DMS 273 (cell line): ENCODE measurements around the gene PROB1.
"Not testable (repeated sequence)": the region's sequence is repeated elsewhere in the genome, so short reads cannot be mapped to it uniquely, and the experiment has no call there.

Experiments used
- DNase-seq: peaks from one replicate; lab custom pipeline; 2025; ENCODE audit not compliant: unreplicated experiment; lab: John Stamatoyannopoulos, UW

Gene PROB1

DNA sequence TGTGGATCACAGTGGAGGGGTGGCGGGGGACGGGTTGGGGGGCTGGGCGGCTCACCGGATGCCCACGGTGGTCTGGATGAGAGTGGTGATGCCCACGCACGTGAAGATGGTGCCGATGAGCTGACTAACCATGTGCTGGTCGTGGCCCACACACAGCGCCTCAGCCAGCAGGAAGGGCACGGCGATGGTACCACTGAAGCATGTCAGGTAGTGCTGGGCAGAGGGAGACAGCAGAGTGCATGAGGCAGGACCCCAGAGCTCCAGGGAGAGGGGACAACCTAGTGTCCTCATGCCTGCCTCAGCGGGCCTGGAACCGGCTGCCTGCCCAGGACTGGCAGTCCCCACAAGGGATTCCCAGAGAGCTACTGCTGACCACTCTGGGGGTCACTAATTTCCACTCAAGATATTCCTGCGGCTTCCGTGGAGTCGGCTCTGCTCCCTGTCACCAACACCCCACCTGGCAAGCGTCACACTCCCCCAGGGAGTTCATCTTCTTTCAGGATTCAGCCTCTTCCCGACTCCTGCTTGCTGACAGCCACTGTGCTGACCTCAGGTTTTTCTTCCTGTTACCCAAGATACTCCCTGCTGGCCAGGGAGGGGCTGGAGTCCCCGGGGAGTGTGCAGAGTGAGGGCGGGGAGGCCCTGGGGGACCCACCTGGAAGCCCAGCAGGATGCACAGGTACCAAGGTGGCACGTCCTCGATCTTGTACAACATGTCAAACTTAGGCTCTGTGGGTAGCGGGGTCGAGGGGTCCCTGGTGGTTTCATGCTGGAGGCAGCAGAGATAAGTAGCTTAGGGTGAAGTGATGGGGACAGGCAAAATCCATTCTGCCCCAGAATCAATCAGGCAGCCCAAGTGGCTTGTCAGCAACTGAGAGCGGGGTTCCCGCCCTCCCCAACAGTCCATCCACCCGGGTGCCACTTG, 12.8 kb downstream of the PROB1 start:
- DNase-seq: no peak

DNA sequence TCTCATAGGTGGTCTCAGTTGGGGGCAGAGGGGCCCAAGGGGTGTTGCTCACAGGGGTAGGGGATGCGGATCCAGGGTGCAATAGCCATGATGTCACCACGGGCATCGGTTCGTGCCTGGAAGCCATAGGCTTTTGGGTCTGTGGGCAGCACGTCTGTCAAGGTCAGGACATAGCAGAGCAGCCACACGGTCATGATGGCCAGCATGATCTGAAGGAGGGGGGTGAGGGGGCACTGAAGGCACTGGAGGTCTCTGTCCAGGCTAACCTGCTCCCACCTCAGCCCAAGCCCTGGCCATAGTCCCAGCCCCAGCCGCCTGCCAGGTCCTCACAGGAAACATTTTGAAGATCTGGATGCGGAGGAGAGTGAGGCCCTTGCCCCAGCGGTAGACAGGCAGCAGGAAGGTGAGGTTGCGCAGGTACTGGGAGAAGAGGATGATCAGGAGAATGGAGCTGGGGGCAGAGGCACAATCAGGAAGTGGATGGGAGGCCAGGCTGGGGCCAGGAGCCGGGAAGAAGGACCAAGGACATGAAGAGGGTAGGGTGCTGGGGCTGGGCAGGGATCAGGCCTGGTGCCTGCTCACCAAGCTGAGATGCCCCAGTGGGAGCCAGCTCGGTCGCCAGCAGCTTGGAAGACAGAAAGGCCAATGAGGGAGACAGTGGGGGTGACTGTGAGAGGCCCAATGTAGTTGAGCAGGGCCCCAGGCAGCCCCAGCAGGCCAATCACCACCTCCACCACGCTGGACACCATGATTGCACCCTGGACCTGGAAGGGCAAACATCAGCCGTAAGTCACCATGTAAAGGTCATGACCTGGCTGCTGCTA, 15.1 kb downstream of the PROB1 start:
- DNase-seq: no peak

DNA sequence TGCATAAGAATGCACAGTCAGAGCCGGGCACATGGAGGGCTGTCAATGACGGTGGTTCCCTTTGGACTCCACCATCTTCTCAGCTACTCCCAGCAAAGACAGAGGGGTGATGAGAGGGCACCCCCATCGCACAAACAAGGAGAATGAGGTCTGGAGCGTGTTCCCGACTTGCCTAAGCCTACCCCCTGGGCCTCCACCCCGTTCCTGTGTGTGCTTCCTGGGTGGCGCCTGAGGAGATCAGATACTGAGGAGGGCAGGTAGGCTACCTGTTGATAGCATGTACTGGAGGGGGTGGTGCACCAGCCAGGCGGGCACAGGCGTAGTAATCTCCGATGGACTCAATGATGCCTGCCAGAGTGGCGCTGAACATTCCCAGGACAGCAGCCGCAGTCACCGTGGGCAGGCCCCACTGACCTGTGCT, 16.0 kb downstream of the PROB1 start:
- no peak for DNase-seq

DNA sequence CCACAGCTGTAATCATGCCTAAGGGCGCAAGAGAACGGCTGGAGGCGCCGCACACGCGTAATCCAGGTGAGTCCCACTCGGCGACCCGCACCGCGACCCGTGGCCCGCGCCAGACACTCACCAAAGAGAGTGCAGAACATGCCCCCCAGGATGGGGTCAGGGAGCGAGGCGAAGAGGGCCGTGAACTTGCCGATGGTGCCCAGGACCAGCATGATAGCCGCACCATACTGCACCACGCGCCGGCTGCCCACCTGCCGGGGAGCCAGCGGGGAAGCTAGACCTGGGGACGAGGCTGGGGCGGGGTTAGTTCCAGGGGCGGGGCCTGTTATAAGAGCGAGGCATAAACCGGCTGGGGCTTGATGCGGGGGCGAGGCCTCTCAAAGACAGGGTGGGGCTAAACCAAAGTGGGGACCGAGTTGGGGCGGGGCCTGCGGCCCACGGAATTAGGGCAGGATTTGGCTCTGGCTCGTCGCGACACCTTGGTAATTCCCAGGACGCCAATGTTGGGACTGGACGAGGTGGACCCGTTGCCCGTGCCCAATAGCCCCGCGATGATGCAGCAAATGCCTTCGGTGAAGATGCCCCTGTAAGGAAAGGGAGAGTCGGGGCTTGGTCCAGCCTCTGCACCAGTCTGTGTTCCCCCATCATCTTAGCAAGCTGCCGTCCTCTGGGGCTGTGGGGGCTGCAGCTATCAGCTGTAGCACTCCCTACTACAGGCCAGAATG, 16.6 kb downstream of the PROB1 start:
- DNase-seq: no peak

DNA sequence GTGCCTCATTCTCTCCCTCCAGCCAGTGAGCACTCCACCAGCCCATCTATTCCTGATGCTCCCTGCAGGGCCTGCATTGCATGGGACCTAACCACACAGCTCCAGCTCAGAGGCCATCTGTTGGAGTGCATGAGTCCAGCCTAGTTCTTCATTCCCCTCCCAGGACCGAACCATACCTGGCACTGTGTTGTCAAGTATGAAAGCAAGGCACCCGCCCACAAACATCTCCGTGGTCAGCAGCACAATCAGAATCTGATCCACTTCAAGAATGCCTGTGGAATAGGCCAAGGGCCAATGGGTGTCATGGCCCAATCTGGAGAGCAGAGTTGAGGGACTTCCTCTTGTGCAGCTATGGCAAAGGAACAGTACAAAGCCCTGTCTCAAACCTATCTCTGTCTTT, 17.7 kb downstream of the PROB1 start:
- no peak for DNase-seq

DNA sequence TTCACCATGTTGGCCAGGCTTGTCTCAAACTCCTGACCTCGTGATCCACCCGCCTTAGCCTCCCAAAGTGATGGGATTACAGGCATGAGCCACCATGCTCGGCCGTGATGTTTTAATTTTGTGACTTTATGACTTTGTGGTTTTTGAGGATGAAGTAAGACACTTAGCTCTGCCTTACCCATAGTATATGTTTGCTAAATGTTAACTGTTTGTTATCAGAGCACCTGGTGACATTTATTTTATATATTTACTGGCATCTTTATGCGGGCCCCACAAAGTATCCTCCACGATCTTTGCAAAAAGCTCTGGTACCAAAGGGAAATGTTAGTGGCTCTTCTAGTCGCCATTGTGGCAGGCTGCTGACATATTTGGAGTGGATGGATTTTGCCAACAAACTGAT, 18.5 kb downstream of the PROB1 start:
- no peak for DNase-seq

DNA sequence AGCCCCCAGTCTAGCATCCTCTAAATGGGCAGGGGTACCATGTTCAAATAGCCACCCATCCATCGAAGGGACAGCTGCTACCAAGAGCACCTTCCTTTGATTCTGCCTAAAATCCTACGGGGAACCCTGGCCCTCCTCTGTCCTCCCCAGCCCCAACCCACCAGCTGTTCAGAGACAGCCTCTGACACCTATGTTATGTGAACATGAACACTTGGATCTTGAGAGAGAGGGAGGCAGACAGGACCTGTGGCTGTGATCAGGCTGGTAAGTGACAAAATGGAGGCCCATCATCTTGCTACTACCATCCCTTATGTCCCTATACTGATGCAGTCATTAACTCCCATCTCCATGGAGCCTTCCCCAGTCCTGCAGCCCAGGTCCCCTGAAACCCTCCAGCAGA, 20.0 kb downstream of the PROB1 start:
- DNase-seq: no peak

DNA sequence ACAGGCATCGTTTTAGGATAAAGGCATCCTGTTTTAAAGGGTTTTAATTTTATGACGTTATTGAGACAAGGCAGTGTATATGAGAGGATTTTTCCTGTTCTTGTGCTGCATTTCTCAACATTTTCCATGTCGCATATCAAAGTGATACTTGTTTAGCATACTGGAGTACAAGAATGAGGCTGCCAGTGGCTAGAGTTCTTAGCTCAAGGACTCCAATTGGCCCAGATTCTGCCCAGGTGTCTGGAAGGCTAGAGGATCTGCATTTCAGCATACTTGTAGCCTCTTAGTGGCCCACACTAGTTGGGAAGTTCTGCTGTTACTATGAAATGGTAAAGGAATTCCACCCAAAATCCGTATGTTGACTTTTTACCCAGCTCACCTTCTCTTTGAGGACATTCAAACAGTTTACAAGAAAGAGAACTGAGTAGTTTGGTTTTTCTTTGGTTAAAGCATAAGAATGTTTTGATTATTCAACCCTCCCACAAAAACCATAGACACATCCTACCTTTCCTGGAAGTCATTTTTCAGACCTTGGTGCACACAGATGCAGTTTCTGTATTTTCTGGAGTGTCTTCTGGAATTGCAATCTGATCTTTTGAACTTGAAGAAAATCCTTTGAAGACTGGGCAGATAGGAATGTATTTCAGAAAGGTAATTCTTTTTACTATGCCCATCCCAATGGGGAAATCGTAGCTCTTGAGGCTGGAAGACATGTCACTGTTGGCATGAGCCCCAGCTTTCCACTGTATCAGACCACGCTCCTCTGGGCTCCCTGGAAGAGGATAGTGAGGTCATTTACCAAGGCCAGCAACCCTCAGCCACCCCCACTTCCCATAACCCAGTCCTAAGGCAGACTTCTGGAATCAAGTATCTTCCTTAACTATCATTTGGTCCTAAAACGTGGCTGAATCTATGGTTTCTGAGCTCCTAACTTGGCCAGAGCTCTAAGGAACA, 23.1 kb downstream of the PROB1 start:
- DNase-seq: no peak

DNA sequence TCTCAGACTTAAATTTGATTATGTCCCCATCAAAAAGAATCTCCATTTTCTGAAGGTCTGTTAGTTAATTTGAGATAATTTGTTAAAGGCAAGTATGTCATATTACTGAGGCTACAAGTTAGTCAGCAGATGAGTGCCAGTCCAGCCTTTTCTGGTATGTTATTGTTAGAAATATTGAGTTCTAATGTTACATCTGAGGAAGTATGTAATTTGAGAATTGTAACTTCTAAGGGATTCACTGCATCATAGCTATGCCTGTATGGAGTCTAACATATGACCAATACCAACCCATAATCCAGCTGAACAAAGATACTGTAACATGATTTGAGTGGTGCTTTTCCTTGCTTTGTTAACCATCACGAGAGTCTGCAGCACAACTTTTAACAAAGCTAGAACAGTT, 25.7 kb downstream of the PROB1 start:
- no peak for DNase-seq

DNA sequence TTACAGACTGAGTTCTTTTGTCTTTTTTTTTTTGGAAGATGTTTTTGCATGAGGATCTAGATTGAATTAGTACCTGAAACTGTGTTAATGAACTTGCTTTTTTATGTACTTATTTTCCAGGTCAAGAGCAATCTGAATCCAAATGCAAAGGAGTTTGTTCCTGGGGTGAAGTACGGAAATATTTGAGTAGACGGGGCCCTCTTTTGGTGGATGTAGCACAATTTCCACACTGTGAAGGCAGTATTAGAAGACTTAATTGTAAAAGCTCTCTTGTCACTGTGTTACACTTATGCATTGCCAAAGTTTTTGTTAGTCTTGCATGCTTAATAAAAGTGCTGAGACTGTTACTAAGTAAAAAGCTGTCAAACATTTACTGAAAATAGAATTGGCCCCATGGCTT, 26.3 kb downstream of the PROB1 start:
- peak; percentile 46 for DNase-seq

DNA sequence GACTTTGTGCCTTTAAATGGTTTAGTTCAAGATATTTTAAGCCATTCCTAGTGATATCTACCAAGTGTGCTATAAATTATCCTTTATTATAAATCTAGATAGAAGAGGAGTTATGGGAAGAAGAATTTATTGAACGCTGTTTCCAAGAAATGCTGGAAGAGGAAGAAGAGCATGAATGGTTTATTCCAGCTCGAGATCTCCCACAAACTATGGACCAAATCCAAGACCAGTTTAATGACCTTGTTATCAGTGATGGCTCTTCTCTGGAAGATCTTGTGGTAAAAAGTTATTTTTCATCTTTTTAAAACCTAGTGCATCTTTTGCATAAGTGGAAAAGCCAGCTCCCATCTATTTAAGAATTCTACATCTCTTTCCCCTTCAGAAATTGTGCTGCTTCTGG, 30.4 kb downstream of the PROB1 start:
- DNase-seq: no peak

DNA sequence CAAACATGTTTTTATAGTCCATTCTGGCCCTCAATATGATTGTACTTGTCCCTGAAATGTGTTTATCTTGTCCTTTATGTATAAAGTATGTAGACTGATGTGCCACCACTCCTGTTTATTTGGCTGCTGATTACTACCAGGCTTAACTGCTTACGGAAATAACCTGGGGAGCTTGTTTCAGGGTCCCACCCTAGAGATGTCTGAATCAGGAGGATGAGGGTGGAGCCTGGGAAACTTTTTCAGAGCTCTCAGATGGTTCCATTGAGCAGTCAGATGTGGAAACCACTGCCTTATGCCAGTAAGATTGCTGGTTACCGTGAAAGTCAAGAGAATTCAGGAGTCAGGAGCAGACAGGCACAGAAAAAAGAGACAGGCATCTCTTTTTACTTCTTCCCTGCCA, 31.0 kb downstream of the PROB1 start:
- DNase-seq: no peak

DNA sequence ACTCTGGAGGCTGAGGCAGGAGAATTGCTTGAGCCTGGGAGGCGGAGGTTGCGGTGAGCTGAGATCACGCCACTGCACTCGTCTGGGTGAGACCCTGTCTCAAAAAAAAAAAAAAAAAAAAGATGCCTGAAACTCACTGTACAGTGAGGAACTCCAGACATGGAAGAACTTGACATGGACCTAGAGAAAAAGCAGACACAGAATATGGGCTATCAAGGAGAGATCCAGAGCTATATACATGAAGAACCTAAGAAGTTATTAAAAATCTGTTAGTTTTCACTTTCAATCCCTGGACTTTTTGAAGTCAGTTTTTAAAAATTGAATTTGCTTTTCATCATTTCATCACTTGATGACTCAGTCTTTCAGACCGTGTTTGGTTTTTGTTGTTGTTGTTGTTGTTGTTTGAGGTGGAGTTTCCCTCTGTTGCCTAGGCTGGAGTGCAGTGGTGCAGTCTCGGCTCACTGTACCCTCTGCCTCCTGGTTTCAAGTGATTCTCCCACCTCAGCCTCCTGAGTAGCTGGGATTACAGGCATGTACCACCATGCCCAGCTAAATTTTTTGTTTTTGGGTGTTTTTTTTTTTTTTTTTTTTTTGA, 33.0 kb downstream of the PROB1 start:
- DNase-seq: no peak

DNA sequence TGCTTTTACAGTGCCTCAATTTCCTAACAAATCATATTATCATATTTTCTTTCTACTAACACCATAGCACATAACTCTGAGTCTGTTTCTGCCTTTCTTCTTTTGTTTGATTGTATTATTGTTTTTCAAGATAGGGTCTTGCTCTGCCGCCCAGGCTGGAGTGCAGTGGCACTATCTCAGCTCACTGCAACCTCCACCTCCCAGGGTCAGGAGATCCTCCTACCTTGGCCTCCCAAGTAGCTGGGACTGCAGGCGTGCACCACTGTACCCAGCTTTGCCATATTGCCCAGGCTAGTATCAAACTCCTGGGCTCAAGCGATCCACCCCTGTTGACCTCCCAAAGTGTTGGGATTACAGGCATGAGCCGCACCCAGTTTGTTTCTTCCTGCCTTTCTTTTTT, 34.5 kb downstream of the PROB1 start:
- no peak for DNase-seq

DNA sequence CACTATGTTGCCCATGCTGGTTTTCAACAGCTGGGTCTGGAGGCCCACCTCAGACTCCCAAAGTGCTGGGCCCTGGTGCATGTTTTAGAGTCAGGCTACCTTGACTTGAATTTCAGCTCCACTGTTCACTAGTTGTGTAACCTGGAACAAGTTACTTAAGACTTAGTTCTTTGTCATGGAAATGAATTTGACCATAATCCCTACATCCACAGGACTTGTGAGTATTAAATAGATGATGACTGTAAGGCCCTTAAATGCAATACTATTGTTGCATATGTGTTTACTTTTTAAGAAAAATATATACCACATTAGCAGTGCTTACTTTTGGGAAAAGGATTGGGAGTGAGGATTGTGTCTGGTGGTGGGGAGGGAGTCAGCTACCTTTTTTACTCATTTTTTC, 36.8 kb downstream of the PROB1 start:
- DNase-seq: no peak

DNA sequence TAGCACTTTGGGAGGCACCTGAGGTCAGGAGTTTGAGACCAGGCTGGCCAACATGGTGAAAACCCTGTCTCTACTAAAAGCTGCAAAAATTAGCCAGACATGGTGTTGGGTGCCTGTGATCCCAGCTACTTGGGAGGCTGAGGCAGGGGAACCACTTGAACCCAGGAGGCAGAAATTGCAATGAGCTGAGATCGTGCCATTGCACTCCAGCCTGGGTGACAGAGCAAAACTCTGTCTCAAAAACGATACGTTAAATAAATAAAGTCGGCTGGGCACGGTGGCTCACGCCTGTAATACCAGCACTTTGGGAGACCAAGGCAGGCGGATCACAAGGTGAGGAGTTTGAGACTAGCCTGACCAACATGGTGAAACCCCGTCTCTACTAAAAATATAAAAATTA, 39.0 kb downstream of the PROB1 start:
- not testable (repeated sequence) for DNase-seq

DNA sequence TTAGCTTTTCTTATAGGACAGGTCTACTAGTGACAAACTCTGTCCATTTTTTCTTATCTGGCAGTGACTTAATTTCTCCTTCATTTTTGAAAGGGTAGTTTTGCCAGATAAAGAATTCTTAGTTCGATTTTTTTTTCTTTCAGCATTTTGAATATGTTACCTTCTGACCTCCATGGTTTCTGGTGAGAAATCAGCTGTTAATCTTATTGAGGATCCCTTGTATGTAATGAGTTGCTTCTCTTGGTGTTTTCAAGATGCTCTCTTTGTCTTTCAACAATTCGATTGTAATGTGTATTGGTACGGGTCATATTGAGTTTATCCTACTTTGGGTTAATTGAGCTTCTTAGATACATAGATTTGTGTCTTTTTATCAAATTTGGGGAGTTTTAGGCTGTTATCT, 40.7 kb downstream of the PROB1 start:
- no peak for DNase-seq

DNA sequence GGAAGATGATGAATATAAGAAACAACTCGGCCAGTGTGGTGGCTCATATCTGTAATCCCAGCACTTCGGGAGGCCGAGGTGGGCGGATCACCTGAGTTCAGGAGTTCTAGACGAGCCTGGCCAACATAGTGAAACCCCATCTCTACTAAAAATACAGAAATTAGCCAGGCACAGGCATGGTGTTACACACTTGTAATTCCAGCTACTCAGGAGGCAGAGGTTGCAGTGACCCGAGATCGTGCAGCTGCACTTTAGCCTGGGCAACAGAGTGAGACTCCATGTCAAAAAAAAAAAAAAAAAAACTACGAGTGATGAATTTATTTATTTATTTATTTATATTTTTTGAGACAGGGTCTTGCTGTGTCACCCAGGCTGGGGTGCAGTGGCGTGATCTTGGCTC, 47.0 kb downstream of the PROB1 start:
- DNase-seq: not testable (repeated sequence)

DNA sequence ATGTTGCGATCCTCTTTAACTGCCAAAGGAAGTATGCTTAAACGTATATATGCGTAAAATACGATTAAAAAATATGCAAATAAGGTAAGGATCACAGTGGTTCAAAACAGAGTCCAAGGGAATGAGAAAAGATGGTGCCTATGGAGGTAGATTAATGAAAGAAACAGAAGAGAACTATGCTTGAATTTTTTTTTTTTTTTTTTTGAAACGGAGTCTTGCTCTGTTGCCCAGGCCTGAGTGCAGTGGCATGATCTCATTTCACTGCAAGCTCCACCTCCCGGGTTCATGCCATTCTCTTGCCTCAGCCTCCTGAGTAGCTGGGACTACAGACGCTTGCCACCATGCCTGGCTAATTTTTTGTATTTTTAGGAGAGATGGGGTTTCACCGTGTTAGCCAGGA, 49.5 kb downstream of the PROB1 start:
- not testable (repeated sequence) for DNase-seq

DNA sequence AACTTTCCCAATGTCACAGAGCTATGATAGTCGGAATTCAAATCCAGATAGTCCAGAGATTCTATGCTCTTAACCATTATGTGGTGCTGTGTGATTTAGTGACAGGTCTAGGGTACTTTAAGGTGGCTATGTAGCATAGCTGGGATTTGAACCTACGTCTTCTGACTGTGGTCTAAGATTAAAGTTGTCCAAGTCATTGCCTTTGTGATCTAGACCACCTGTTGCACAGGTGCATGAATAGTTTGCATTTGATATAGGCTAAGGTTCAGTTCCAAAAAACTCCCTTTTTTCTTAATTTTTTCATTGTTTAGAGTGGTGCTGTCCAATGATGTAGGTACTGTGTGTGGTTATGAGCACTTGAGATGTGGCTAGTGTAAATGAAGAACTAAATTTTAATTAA, 50.7 kb downstream of the PROB1 start:
- DNase-seq: no peak
